Stimulated activated CD8-positive, alpha-beta memory T cell treated with anti-CD3 and anti-CD28 coated beads, Interleukin-4, amount 100 ng/mL, for 1 hour (primary cell): Measurements from ENCODE around the gene MUC4.
"Not testable (repeated sequence)": the region's sequence is repeated elsewhere in the genome, so short reads cannot be mapped to it uniquely, and the experiment has no call there.

Experiments used
- DNase-seq, 2 donors: peaks; one replicate each; pipeline ENCODE4 v3.0.0-alpha.2; 2020; ENCODE audit warnings: low read depth in 2 of 2, low spot score in 1 of 2

The MUC4 gene

GRCh38 chr3:195813916-195814640, 2.3 kb upstream of the MUC4 start:
- no peak for DNase-seq

DNA sequence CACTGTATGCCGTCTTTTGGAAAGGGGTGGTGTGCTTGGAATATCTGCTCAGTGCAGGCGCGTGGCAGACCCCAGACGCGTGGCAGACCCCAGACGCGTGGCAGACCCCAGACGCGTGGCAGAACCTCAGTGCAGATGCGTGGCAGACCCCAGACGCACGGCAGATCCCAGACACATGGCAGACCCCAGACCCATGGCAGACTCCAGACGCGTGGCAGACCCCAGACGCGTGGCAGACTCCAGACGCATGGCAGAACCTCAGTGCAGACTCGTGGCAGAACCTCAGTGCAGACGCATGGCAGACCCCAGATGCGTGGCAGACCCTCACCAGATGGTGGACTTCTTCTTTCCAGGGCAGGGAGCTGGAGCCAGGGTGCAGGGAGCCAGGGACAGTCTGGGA, 637 bp upstream of the MUC4 start:
- DNase-seq: no peak

DNA sequence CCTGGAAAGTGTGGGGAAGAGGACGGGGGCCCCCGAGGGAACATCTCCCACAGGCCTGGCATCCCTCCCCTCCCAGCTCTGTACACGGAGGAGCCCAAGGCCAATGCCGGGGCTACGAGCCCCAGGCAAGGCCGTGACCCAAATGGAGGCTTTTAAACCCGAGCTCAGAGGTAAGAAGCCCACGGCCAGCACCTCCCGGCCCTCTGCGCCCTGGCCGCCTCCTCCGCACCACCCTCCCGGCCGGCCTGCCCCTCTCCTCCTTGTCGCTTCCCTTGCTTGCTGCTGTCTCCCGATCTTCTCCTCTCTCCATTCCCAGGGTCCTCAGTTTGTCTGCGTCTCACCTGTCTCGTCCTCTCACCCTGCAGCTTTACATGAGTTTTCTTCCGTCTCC, 1.3 kb downstream of the MUC4 start:
- DNase-seq: no peak

DNA sequence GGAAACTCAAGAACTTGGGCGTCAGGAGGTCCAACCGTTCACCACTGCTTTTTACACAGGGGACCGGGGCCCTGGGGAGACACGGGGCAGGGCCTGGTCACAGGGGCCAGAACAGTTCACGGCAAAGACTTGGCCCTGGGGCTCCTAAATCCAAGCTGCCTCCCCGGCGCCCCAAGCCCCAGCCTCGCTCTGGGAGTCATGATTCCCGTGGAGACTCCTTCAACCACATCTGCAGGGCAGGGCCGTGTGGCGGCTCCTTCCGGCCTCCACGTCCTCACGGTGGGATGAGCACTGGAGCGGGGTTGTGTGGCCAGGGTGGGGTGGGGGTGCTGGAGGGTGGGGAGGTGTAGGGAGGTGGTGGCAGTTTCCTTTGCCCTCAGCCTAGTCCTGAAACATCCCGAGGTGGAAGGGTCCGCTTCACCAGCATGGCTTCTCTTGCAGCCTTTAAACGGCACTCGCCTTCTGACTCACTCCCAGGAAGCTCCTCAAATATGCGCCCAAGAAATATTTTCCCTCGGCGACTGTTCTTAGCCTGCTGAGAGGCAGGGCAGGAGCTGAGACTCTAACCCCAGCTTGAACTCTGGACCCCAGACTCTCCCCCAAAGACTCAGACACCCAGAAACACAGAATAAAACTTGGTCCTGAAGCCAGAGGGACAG, 1.8 kb downstream of the MUC4 start:
- DNase-seq: no peak

DNA sequence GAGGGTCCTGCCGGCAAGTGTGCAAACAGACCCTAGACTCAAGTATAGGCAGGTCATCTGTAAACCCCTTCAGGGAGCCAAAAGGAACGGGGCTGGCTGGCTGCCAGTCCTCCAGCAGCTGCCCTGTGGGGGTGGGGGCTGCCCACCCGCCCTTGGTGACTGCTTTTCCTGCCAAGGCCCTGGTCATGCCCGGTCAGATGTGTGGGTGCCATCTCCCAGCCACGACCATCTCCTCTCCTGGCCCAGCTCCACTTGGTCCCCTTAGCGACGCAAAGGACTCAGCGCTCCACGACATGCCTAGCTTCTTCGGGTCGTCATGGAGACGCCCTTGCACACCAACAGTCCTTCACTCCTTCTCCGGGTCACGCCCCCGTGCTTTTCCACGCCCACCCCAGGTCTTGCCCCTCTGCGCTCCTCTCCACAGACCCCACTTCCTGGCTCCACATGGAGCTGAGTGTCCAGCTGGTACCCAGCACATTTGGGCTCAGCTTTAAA, 2.4 kb downstream of the MUC4 start:
- no peak for DNase-seq

DNA sequence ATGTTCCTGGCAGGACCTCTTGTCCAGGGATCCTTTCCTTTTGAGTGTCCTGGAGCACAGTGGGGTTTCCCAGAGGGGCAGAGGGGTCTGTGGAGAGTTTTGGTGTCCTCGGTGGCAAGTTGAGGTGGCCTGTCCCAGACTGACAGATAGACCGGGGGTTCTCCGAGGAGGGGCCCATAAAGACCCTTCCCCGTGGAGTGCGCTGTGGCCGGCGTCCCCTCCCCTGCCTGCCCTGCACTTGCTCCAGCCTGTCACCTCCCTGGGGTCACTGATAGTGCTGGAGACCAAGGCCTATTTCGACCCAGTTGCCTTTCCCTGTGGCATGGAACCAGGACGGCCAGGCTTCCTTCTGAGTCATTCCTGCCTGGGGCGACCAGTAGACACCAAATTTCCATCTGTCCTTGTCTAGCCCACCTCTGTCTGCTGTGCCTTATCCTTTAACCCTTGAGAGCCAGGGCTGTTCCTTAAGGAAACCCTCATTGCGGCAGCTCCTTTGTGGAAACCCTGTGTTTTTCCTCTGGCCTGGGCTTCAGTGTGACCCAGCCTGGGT, 2.9 kb downstream of the MUC4 start:
- DNase-seq: no peak

- no peak for DNase-seq
Observed at GRCh38 chr3:195807681-195808121, 4.0 kb downstream of the MUC4 start.

DNA sequence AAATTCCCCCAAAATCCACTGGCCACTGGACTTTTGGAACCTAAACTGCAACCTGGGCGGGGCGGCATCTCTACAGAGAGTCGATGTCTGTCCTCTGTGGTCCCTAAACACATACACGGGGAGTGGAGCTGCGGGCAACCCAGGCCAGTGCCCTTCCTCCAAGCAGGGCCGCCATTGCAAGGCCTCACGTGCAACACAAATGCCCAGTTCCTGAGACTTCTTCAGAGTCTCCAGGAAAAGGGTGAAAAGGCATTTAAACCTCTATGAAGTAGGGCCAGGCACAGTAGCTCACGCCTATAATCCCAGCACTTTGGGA, 4.9 kb downstream of the MUC4 start:
- DNase-seq: no peak

DNA sequence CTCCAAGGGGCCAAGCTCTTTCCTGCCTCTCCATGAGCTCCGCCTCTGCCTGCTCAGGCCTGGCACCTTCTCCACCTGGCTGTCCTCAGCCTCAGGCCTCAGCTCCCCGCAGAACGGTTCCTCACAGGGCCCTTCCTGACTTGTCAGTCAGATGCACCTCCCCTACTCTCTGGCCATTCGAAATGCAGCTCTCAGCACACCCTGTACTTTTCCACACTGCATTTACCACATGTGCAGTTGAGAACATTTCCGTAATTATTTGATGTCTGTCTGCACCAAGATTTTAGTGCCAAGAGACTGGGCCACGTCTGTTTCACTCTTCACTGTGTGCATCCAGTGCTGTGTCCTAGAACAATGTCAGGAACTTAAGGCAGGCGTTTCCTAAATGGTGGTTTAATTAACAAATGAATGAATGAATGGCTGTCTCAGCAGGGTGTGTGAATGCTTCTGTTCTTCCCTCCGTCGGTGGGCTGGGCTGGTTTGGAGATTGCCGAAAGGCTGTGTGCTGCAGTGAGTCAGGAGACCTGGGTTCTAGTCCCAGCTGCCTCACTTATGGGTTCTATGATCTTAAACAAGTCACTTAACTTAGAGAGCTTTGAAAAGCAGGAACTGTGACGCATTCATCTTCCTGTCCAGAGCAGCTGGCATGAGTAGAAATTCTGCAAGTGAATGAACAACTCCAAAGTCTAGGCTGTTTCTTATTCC, 5.4 kb downstream of the MUC4 start:
- DNase-seq: no peak

DNA sequence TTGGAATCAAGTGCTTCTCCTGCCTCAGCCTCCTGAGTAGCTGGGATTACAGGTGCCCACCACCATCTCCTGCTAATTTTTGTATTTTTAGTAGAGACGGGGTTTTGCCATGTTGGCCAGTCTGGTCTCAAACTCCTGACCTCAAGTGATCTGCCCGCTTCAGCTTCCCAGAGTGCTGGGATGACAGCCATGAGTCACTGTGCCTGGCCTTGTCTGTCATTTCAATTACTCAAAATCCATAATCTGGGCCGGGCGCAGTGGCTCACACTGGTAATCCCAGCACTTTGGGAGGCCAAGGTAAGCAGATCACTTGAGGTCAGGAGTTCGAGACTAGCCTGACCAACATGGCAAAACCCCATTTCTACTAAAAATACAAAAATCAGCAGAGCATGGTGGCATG, 6.1 kb downstream of the MUC4 start:
- not testable (repeated sequence) for DNase-seq

- no peak for DNase-seq
Observed at GRCh38 chr3:195805181-195805580, 6.5 kb downstream of the MUC4 start.

- DNase-seq: no peak
Observed at GRCh38 chr3:195803289-195803908, 8.3 kb downstream of the MUC4 start.

- no peak for DNase-seq
Observed at GRCh38 chr3:195802795-195803194, 8.9 kb downstream of the MUC4 start.

- no peak for DNase-seq
Observed at GRCh38 chr3:195802261-195802701, 9.4 kb downstream of the MUC4 start.

GRCh38 chr3:195801251-195802183, 10.2 kb downstream of the MUC4 start:
- no peak for DNase-seq

- no peak for DNase-seq
Observed at GRCh38 chr3:195800240-195800639, 11.5 kb downstream of the MUC4 start.

DNA sequence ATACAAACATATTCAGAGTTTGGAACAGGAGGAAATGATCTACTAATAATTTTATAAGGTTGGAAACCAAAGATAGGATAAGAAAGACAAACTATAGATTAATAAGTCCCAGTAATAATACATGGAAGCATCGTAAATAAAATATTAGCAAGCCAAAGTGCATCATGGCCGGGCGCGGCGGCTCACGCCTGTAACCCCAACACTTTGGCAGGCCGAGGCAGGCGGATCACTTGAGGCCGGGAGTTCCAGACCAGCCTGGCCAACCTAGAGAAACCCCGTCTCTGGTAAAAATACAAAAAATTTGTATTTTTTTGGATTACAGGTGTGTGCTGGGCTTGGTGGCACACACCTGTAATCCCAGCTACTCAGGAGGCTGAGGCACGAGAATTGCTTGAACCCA, 14.9 kb downstream of the MUC4 start:
- no peak for DNase-seq

- no peak for DNase-seq
Observed at GRCh38 chr3:195794708-195795107, 17.0 kb downstream of the MUC4 start.

- DNase-seq: not testable (repeated sequence)
Observed at GRCh38 chr3:195792621-195793020, 19.1 kb downstream of the MUC4 start.

GRCh38 chr3:195790901-195791300, 20.8 kb downstream of the MUC4 start:
- DNase-seq: no peak
